NCI-H1048 (cell line): ENCODE data around the gene CXXC1.
"Not testable (repeated sequence)": the region's sequence is repeated elsewhere in the genome, so short reads cannot be mapped to it uniquely, and the experiment has no call there.

Experiments
- DNase-seq: peaks from one replicate; lab custom pipeline; 2025; lab: John Stamatoyannopoulos, UW

CXXC1 gene

GRCh38 chr18:50274044-50274442 is 13.4 kb downstream of the CXXC1 start:
- DNase-seq, result no peak

- DNase-seq, result no peak
These were observed 14.1 kb downstream of the CXXC1 start for GRCh38 chr18:50273203-50274043.

- DNase-seq, result no peak
These were observed 14.9 kb downstream of the CXXC1 start for GRCh38 chr18:50272568-50272967.

GRCh38 chr18:50268022-50268747 is 19.3 kb downstream of the CXXC1 start:
- DNase-seq, result no peak

GRCh38 chr18:50266248-50266704 is 21.2 kb downstream of the CXXC1 start, which contains the start of gene CFAP53:
TSS of gene CFAP53 (minus strand) at chr18:50266495. CDS start at chr18:50266404, 91 bp downstream.
- no peak for DNase-seq

- no peak for DNase-seq
These were observed 24.5 kb downstream of the CXXC1 start for GRCh38 chr18:50262977-50263376.

GRCh38 chr18:50250935-50251334 is 36.6 kb downstream of the CXXC1 start:
- DNase-seq, result no peak

GRCh38 chr18:50249576-50249975 is 37.9 kb downstream of the CXXC1 start:
- no peak for DNase-seq

GRCh38 chr18:50247561-50247960 is 39.9 kb downstream of the CXXC1 start:
- DNase-seq, result no peak

GRCh38 chr18:50241768-50242167 is 45.7 kb downstream of the CXXC1 start:
- DNase-seq, result not testable (repeated sequence)

GRCh38 chr18:50240080-50240563 is 47.4 kb downstream of the CXXC1 start:
- no peak for DNase-seq

- no peak for DNase-seq
These were observed 55.1 kb downstream of the CXXC1 start for GRCh38 chr18:50232419-50232818.
